Measurements from ENCODE around the gene PDK2. TPM values are rescaled to one million over a fixed set of nuclear protein-coding genes. Genes with fewer than 3 reads are reported as not detected.

Gene PDK2
- total and polyA plus RNA-seq, 2 experiments from 2014 or later = 12.0 to 15.9 TPM

DNA sequence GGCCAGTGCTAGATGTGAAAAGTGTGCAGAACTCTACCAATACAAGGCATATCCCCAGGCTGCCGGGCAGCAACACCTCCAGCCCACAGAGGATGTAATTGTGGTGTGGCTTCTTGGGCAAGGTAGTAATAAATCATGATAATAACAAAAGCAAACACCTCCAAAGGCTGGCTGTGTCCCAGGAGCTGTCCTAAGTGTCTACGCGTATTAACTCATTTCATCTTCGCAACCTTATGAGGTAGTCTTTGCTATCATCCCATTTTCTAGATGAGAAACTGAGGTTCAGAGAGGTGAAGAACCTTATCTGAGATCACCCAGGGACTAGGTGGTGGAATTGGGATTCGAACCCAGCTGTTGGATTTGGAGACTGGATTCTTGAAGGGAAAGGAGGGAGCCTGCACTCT lies 5.3 kb downstream of the PDK2 start (continued):
- TF ChIP-seq, protein P1, sequence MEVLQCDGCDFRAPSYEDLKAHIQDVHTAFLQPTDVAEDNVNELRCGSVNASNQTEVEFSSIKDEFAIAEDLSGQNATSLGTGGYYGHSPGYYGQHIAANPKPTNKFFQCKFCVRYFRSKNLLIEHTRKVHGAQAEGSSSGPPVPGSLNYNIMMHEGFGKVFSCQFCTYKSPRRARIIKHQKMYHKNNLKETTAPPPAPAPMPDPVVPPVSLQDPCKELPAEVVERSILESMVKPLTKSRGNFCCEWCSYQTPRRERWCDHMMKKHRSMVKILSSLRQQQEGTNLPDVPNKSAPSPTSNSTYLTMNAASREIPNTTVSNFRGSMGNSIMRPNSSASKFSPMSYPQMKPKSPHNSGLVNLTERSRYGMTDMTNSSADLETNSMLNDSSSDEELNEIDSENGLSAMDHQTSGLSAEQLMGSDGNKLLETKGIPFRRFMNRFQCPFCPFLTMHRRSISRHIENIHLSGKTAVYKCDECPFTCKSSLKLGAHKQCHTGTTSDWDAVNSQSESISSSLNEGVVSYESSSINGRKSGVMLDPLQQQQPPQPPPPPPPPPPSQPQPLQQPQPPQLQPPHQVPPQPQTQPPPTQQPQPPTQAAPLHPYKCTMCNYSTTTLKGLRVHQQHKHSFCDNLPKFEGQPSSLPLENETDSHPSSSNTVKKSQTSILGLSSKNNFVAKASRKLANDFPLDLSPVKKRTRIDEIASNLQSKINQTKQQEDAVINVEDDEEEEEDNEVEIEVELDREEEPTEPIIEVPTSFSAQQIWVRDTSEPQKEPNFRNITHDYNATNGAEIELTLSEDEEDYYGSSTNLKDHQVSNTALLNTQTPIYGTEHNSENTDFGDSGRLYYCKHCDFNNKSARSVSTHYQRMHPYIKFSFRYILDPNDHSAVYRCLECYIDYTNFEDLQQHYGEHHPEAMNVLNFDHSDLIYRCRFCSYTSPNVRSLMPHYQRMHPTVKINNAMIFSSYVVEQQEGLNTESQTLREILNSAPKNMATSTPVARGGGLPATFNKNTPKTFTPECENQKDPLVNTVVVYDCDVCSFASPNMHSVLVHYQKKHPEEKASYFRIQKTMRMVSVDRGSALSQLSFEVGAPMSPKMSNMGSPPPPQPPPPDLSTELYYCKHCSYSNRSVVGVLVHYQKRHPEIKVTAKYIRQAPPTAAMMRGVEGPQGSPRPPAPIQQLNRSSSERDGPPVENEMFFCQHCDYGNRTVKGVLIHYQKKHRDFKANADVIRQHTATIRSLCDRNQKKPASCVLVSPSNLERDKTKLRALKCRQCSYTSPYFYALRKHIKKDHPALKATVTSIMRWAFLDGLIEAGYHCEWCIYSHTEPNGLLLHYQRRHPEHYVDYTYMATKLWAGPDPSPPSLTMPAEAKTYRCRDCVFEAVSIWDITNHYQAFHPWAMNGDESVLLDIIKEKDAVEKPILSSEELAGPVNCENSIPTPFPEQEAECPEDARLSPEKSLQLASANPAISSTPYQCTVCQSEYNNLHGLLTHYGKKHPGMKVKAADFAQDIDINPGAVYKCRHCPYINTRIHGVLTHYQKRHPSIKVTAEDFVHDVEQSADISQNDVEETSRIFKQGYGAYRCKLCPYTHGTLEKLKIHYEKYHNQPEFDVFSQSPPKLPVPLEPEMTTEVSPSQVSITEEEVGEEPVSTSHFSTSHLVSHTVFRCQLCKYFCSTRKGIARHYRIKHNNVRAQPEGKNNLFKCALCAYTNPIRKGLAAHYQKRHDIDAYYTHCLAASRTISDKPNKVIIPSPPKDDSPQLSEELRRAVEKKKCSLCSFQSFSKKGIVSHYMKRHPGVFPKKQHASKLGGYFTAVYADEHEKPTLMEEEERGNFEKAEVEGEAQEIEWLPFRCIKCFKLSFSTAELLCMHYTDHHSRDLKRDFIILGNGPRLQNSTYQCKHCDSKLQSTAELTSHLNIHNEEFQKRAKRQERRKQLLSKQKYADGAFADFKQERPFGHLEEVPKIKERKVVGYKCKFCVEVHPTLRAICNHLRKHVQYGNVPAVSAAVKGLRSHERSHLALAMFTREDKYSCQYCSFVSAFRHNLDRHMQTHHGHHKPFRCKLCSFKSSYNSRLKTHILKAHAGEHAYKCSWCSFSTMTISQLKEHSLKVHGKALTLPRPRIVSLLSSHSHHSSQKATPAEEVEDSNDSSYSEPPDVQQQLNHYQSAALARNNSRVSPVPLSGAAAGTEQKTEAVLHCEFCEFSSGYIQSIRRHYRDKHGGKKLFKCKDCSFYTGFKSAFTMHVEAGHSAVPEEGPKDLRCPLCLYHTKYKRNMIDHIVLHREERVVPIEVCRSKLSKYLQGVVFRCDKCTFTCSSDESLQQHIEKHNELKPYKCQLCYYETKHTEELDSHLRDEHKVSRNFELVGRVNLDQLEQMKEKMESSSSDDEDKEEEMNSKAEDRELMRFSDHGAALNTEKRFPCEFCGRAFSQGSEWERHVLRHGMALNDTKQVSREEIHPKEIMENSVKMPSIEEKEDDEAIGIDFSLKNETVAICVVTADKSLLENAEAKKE (CRISPR knock-in tag; IDR thresholded peaks at IDR 0.05) = no peak
- no peak for TF ChIP-seq STAT1 (IDR thresholded peaks at IDR 0.05; ENCODE audit: unreplicated experiment)

DNA sequence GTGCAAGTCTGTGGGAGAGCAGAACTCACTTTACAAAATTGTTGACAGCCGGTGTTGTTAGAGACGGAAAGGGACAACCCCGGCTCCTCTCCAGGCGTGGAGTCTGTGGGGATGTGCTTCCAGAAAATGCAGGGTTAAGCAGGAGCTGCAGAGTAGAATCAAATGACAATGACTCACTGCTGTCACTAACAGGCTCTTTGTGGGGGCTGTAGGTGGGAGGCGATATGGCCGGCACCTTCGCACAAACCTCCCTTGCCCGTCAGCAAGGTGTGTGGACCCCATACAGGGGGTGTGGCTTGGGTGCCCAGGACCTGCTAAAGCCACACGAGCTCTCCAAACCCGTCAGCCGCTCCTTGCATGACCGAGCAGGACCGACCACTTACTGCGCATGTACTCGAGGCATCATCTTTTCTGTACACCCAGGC lies 5.8 kb downstream of the PDK2 start:
- Mint-ChIP-seq H3K27me3 (ENCODE audit: insufficient read depth, low read depth, poor library complexity) (peaks cover 14% of the 10 kb centered on the region), H3K36me3 (ENCODE audit: low read depth) (peaks cover 2% of the 10 kb centered on the region; the same call in 1 of the 3 replicates), H3K27ac (no peak overlapping the region), H3K4me3 (peak overlapping the region; percentile 46), H3K4me1 (peaks cover 18% of the 10 kb centered on the region), H3K9me3 (no peaks in the 10 kb centered on the region)
- H3K4me2 ChIP-seq = peak overlapping the region; percentile 62
- H3K4me1 ChIP-seq (ENCODE audit: insufficient read depth) = peaks cover 13% of the 10 kb centered on the region; the same call in 1 of the 2 replicates
- DNase-seq (ENCODE audit: low spot score) = peak; percentile 35
- H3K4me3 ChIP-seq = peak overlapping the region; percentile 41
- H3K27ac ChIP-seq (ENCODE audit: low read depth) = no peak overlapping the region
- no peaks in the 10 kb centered on the region for H3K27me3 ChIP-seq (ENCODE audit: insufficient read depth)
- no peaks in the 10 kb centered on the region for H4K20me1 ChIP-seq (replicated peaks; ENCODE audit: insufficient read depth)
- no peaks in the 10 kb centered on the region for H3K79me2 ChIP-seq (replicated peaks; ENCODE audit: insufficient read depth)
- no peaks in the 10 kb centered on the region for H3K36me3 ChIP-seq (ENCODE audit: insufficient read depth)
- 0 out of 2 replicates have a peak overlapping the region, but pooled peaks have one; percentile 28 for H2AFZ ChIP-seq
- ATAC-seq = peak; percentile 61
- TF ChIP-seq CREB1 (CRISPR knock-in tag; IDR thresholded peaks at IDR 0.05; ENCODE audit: low read depth) = no peak
- no peak for TF ChIP-seq NANOG (IDR thresholded peaks at IDR 0.05; ENCODE audit: borderline replicate concordance)
- no peak for TF ChIP-seq ZNF114 (CRISPR knock-in tag; IDR thresholded peaks at IDR 0.05)
- TF ChIP-seq POLR2AphosphoS5 (IDR thresholded peaks at IDR 0.05; ENCODE audit: low read depth) = no peak
- TF ChIP-seq ZNF331 (CRISPR knock-in tag; IDR thresholded peaks at IDR 0.05; ENCODE audit: low read depth) = no peak
- TF ChIP-seq STAT1 (IDR thresholded peaks at IDR 0.05; ENCODE audit: unreplicated experiment) = no peak
- H3K9me2 ChIP-seq (ENCODE audit: insufficient read depth) = no peaks in the 10 kb centered on the region
- no peaks in the 10 kb centered on the region for H3F3A ChIP-seq (replicated peaks; ENCODE audit: low read depth)
